DOHH2 (cell line): ENCODE data around the gene ALB.

Experiments
- H3F3A ChIP-seq: fragments of 200-600 bp; sonication (generic), shearing (Covaris generic); 2 replicates; pipeline ENCODE4 v1.6.0; 2016; ENCODE audit warnings: antibody characterized with exemption, mild to moderate bottlenecking; ENCODE audit not compliant: control insufficient read depth, insufficient read depth
- H3K27ac ChIP-seq: fragments of 200-600 bp; sonication (generic); 2 replicates; pipeline ENCODE4 v1.5.1; 2014; ENCODE audit warnings: low read depth, mild to moderate bottlenecking, low read length, moderate library complexity
- H3K27me3 ChIP-seq: fragments of 200-600 bp; sonication (generic); 2 replicates; pipeline ENCODE4 v1.6.1; 2014; ENCODE audit warnings: mild to moderate bottlenecking, low read length, mixed read lengths; ENCODE audit not compliant: control insufficient read depth
- H3K36me3 ChIP-seq: fragments of 200-600 bp; sonication (generic); 2 replicates; pipeline ENCODE4 v1.6.1; 2014; ENCODE audit warnings: mild to moderate bottlenecking, low read length, moderate library complexity, mixed read lengths; ENCODE audit not compliant: control insufficient read depth
- H3K4me1 ChIP-seq: fragments of 200-600 bp; sonication (generic); 2 replicates; pipeline ENCODE4 v1.6.1; 2014; ENCODE audit warnings: mild to moderate bottlenecking, low read length, mixed read lengths; ENCODE audit not compliant: control insufficient read depth
- H3K4me2 ChIP-seq: fragments of 200-600 bp; sonication (generic); 2 replicates; pipeline ENCODE4 v1.6.0; 2014; ENCODE audit warnings: mild to moderate bottlenecking, low read length, moderate library complexity
- H3K4me3 ChIP-seq: fragments of 200-600 bp; sonication (generic); 2 replicates; pipeline ENCODE4 v1.5.1; 2014; ENCODE audit warnings: mild to moderate bottlenecking, low read length, mixed read lengths
- H3K79me2 ChIP-seq: fragments of 200-600 bp; sonication (generic); 2 replicates; pipeline ENCODE4 v1.6.1; 2014; ENCODE audit warnings: mild to moderate bottlenecking, low read length, mixed read lengths; ENCODE audit not compliant: control insufficient read depth
- H3K9me2 ChIP-seq: fragments of 200-600 bp; sonication (generic); replicated peaks from 2 replicates; pipeline ENCODE4 v1.6.1; 2014; ENCODE audit warnings: mild to moderate bottlenecking, low read length, mixed read lengths; ENCODE audit not compliant: control insufficient read depth
- H3K9me3 ChIP-seq: fragments of 200-600 bp; sonication (generic); 2 replicates; pipeline ENCODE4 v1.6.1; 2014; ENCODE audit warnings: antibody characterized with exemption, low read length, mixed read lengths; ENCODE audit not compliant: control insufficient read depth, insufficient read depth
- H4K20me1 ChIP-seq: fragments of 200-600 bp; sonication (generic); 2 replicates; pipeline ENCODE4 v1.6.0; 2014; ENCODE audit warnings: low read depth, mild to moderate bottlenecking, antibody characterized with exemption, low read length, moderate library complexity; ENCODE audit not compliant: control insufficient read depth, insufficient read depth
- EZH2phosphoT487 ChIP-seq: fragments of 200-600 bp; sonication (generic); IDR thresholded peaks from 2 replicates; pipeline ENCODE4 v1.6.1; 2017; ENCODE audit warnings: borderline replicate concordance, mild to moderate bottlenecking, antibody characterized with exemption, low read length, moderate library complexity, mixed read lengths
- TF ChIP-seq, protein P1 (sequence below): fragments of 200-600 bp; sonication (generic); IDR thresholded peaks from one replicate; pipeline ENCODE4 v1.5.1; 2014; ENCODE audit warnings: antibody characterized with exemption, mild to moderate bottlenecking, low read depth, low read length; ENCODE audit not compliant: poor library complexity, severe bottlenecking

ALB gene

DNA sequence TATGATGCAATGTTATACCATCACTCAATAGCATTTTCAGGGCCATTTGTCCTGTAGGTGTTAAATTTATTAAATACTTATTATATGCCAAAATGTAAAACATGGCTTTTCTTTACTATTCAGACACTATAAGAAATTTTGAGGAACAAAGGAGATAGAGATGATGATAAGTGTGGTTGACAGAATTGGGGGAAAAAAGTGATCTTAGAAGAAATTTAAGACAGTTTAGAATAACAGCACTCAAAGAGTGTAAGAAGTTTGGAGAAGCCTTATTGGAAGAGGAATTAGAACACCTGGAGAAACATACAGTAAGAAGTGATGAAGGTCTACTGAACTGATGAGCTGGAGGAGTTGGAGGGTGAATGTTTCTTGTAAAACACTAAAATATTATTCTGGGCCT, 19.1 kb downstream of the ALB start:
- H3K36me3 ChIP-seq: no peaks in the 10 kb centered on the region
- no peaks in the 10 kb centered on the region for H3F3A ChIP-seq
- no peaks in the 10 kb centered on the region for H3K27me3 ChIP-seq
- H3K9me2 ChIP-seq: no peaks in the 10 kb centered on the region
- no peak overlapping the region for H3K4me2 ChIP-seq
- H3K4me3 ChIP-seq: no peak overlapping the region
- no peaks in the 10 kb centered on the region for H3K4me1 ChIP-seq
- H3K79me2 ChIP-seq: no peaks in the 10 kb centered on the region
- H3K27ac ChIP-seq: no peak overlapping the region
- no peaks in the 10 kb centered on the region for H3K9me3 ChIP-seq
- no peaks in the 10 kb centered on the region for H4K20me1 ChIP-seq
- TF ChIP-seq, protein P1, sequence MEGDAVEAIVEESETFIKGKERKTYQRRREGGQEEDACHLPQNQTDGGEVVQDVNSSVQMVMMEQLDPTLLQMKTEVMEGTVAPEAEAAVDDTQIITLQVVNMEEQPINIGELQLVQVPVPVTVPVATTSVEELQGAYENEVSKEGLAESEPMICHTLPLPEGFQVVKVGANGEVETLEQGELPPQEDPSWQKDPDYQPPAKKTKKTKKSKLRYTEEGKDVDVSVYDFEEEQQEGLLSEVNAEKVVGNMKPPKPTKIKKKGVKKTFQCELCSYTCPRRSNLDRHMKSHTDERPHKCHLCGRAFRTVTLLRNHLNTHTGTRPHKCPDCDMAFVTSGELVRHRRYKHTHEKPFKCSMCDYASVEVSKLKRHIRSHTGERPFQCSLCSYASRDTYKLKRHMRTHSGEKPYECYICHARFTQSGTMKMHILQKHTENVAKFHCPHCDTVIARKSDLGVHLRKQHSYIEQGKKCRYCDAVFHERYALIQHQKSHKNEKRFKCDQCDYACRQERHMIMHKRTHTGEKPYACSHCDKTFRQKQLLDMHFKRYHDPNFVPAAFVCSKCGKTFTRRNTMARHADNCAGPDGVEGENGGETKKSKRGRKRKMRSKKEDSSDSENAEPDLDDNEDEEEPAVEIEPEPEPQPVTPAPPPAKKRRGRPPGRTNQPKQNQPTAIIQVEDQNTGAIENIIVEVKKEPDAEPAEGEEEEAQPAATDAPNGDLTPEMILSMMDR: no peak
- no peak for TF ChIP-seq EZH2phosphoT487

DNA sequence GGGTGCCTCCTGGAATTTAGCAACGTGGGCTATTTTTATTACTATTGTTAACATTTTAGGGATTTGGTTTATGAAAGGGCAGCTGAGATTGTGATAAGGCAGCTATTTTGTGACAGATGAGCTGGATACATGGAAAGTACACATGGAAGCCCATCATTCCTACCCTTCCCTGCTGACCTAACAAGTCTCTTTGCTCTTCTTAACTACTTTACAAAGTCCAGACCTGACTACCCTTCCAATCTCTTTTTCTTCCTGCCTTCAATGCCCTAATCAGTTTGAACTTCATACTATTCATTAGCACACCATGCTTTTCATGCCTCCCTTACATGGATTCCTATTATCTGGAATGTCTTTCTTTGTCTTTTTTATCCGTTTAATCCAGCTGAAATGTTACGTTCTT, 22.6 kb downstream of the ALB start:
- no peaks in the 10 kb centered on the region for H3K36me3 ChIP-seq
- no peaks in the 10 kb centered on the region for H4K20me1 ChIP-seq
- H3K4me2 ChIP-seq: no peak overlapping the region
- no peaks in the 10 kb centered on the region for H3K9me2 ChIP-seq
- no peaks in the 10 kb centered on the region for H3K9me3 ChIP-seq
- H3K4me1 ChIP-seq: no peaks in the 10 kb centered on the region
- H3F3A ChIP-seq: no peaks in the 10 kb centered on the region
- H3K4me3 ChIP-seq: no peak overlapping the region
- TF ChIP-seq, protein P1: no peak
- H3K79me2 ChIP-seq: no peaks in the 10 kb centered on the region
- no peak overlapping the region for H3K27ac ChIP-seq
- H3K27me3 ChIP-seq: no peaks in the 10 kb centered on the region

DNA sequence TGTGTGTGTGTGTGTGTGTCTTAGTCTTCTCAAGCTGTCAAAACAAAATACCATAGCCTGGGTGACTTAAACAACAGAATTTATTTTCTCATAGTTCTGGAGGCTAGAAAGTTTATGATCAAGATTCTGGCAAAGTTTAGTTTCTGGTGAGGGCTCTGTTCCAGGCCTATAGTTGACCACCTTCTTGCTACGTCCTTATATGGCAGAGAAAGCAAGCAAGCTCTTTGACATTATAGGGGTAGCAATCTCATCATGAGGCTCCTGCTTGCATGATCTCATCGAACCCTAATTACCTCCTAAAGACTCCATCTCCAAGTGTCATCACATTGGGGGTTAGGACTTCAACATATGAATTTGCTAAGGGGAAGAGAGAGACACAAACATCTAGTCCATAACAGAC, 25.0 kb downstream of the ALB start:
- Histone ChIP-seq H3K9me2 (no peaks in the 10 kb centered on the region), H3F3A (no peaks in the 10 kb centered on the region), H3K4me3 (no peak overlapping the region), H3K27ac (no peak overlapping the region), H3K79me2 (no peaks in the 10 kb centered on the region), H3K4me1 (no peaks in the 10 kb centered on the region), H4K20me1 (no peaks in the 10 kb centered on the region), H3K27me3 (no peaks in the 10 kb centered on the region), H3K36me3 (no peaks in the 10 kb centered on the region), H3K9me3 (no peaks in the 10 kb centered on the region), H3K4me2 (no peak overlapping the region)
- no peak for TF ChIP-seq EZH2phosphoT487
- TF ChIP-seq, protein P1: no peak
